GM15510 (cell line): ENCODE data around the gene ARHGEF1.

Experiments used
- POLR2A ChIP-seq: IDR thresholded peaks from 3 replicates; pipeline ENCODE4 v1.6.1; 2011; ENCODE audit warnings: borderline replicate concordance; ENCODE audit not compliant: insufficient read length; ENCODE audit errors: extremely low read depth

ARHGEF1 gene

GRCh38 chr19:41947091-41947490 lies 64.1 kb downstream of the ARHGEF1 start:
- TF ChIP-seq POLR2A, result no peak

- no peak for TF ChIP-seq POLR2A
These were observed 68.7 kb downstream of the ARHGEF1 start for GRCh38 chr19:41951686-41952172.

- no peak for TF ChIP-seq POLR2A
These were observed 72.5 kb downstream of the ARHGEF1 start for GRCh38 chr19:41955521-41955920.

DNA sequence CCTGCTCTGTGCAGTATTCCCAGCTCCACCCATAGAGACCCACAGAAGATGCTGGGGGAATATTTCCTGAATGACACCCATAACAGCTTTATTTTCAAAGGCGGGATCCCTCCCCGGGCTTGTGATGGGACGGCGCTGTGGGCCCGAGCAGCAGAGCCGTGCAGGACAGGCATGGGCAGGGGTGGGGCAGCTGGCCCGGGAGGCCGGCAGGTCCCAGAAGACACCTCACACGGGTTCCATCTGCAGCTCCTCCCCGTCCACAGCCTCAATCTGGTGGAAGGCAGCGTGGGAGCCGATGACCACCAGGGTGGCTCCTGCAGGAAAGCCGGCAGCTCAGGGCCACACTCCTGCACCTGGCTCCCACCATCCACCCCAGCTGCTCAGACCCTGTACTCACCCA lies 73.6 kb downstream of the ARHGEF1 start:
- no peak for TF ChIP-seq POLR2A
